GM12872 (cell line): ENCODE data around the gene ARPC1A.

ENCODE experiments used
- CTCF ChIP-seq: IDR thresholded peaks from 3 replicates; pipeline ENCODE4 v1.5.1; 2011; ENCODE audit warnings: low read depth, mild to moderate bottlenecking, low read length, moderate library complexity; ENCODE audit not compliant: insufficient read depth

The ARPC1A gene

GRCh38 chr7:99397297-99397983 is 71.7 kb downstream of the ARPC1A start:
- no peak for TF ChIP-seq CTCF

- TF ChIP-seq CTCF = no peak
Measured at GRCh38 chr7:99398891-99399445, 73.3 kb downstream of the ARPC1A start.

GRCh38 chr7:99399597-99399996 is 73.9 kb downstream of the ARPC1A start:
- TF ChIP-seq CTCF = no peak

GRCh38 chr7:99402854-99403253 is 77.2 kb downstream of the ARPC1A start:
- no peak for TF ChIP-seq CTCF

- no peak for TF ChIP-seq CTCF
Measured at GRCh38 chr7:99403764-99404163, 78.1 kb downstream of the ARPC1A start.

GRCh38 chr7:99404235-99404976 is 78.7 kb downstream of the ARPC1A start:
- TF ChIP-seq CTCF = no peak

- TF ChIP-seq CTCF = no peak
Measured at GRCh38 chr7:99404977-99405320, 79.3 kb downstream of the ARPC1A start.
